MCF 10A (cell line): ENCODE results near the gene FOXP1. TPM values are rescaled to one million over a fixed set of nuclear protein-coding genes. Genes with fewer than 3 reads are reported as not detected.

Experiments
- BruUV-seq: library from RNA; stranded (reverse); fragments of 400-500 nt; replicated peaks from 2 replicates; lab custom pipeline; 2021; lab: Mats Ljungman, UMichigan
- CTCF ChIA-PET: fragments of 300-600 bp; sonication (Branson Sonifier 250); formaldehyde crosslinking; extraction: SDS; loops from one replicate; lab custom pipeline; 2021; ENCODE audit warnings: antibody characterized with exemption, inconsistent platforms; lab: Yijun Ruan, JAX
- POLR2A ChIA-PET: fragments of 300-600, 350-650 bp; sonication (Branson Sonifier 250); formaldehyde crosslinking; extraction: SDS; loops from one replicate; lab custom pipeline; 2020; ENCODE audit warnings: antibody characterized with exemption, inconsistent platforms; lab: Yijun Ruan, JAX
- DNase-seq: peaks from one replicate; pipeline ENCODE4 v3.0.0-alpha.2; 2018; ENCODE audit not compliant: unreplicated experiment
- H3K27ac Mint-ChIP-seq: one replicate; pipeline ENCODE4 v1.8.0; 2022; ENCODE audit warnings: mild to moderate bottlenecking, low read depth, mixed read lengths; ENCODE audit not compliant: unreplicated experiment
- H3K27me3 Mint-ChIP-seq: one replicate; pipeline ENCODE4 v1.8.0; 2022; ENCODE audit warnings: mixed read lengths; ENCODE audit not compliant: insufficient read depth, unreplicated experiment
- H3K36me3 Mint-ChIP-seq: one replicate; pipeline ENCODE4 v1.8.0; 2022; ENCODE audit warnings: mild to moderate bottlenecking, moderate library complexity, mixed read lengths; ENCODE audit not compliant: insufficient read depth, unreplicated experiment
- H3K4me1 Mint-ChIP-seq: one replicate; pipeline ENCODE4 v1.8.0; 2022; ENCODE audit warnings: mixed read lengths; ENCODE audit not compliant: insufficient read depth, unreplicated experiment
- H3K4me3 Mint-ChIP-seq: one replicate; pipeline ENCODE4 v1.8.0; 2022; ENCODE audit warnings: mild to moderate bottlenecking, moderate library complexity, mixed read lengths; ENCODE audit not compliant: unreplicated experiment
- H3K9me3 Mint-ChIP-seq: one replicate; pipeline ENCODE4 v1.8.0; 2022; ENCODE audit warnings: mixed read lengths; ENCODE audit not compliant: unreplicated experiment
- intact Hi-C: fragments of 100-400 bp; cut with micrococcal nuclease; formaldehyde crosslinking; loops from 2 replicates; pipeline ENCODE4 v1.14.1; 2022
- total RNA-seq: library from RNA; stranded (reverse); gene quantifications from 2 replicates; pipeline ENCODE4 v1.2.3, GENCODE V29; 2022
- TF ChIP-seq, protein P1 (sequence below): fragments of 200-600 bp; IDR thresholded peaks from one replicate; pipeline ENCODE4 v1.8.0; 2022; ENCODE audit warnings: antibody characterized with exemption, mild to moderate bottlenecking; ENCODE audit not compliant: unreplicated experiment

The FOXP1 gene
- total RNA-seq, 1 experiment from 2014 or later, result 49.0 TPM

DNA sequence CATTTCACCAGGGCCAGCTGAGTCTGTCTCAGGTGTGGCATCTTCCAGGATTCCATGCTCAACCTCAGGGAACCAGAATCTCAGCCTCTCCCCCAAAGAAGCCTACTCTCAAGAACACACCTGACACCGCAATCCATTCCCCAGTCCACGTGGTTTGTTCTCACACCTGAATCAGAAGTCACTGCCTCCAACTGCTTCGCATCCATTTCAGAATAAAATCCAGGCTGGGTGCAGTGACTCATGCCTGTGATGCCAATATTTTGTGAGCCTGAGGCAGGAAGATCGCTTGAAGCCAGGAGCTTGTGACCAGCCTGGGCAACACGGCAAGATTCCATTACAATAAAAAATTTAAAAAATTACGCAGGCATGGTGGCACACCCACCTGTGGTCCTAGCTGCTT lies 212.2 kb downstream of the FOXP1 start:
- peaks cover 14% of the 10 kb centered on the region for H3K36me3 Mint-ChIP-seq
- no peak overlapping the region for H3K4me3 Mint-ChIP-seq
- DNase-seq, result peak; percentile 71
- H3K27ac Mint-ChIP-seq, result peak overlapping the region; percentile 72
- ChIA-PET CTCF (no interaction called here), POLR2A (interaction anchor here (0.6 to 1.3 kb wide), 5 partner anchors 25 to 1985 kb away, joined by 3 to 4 read pairs (median 4); partner anchors contain the start of gene FOXP1)
- no peaks in the 10 kb centered on the region for H3K27me3 Mint-ChIP-seq
- TF ChIP-seq, protein P1, sequence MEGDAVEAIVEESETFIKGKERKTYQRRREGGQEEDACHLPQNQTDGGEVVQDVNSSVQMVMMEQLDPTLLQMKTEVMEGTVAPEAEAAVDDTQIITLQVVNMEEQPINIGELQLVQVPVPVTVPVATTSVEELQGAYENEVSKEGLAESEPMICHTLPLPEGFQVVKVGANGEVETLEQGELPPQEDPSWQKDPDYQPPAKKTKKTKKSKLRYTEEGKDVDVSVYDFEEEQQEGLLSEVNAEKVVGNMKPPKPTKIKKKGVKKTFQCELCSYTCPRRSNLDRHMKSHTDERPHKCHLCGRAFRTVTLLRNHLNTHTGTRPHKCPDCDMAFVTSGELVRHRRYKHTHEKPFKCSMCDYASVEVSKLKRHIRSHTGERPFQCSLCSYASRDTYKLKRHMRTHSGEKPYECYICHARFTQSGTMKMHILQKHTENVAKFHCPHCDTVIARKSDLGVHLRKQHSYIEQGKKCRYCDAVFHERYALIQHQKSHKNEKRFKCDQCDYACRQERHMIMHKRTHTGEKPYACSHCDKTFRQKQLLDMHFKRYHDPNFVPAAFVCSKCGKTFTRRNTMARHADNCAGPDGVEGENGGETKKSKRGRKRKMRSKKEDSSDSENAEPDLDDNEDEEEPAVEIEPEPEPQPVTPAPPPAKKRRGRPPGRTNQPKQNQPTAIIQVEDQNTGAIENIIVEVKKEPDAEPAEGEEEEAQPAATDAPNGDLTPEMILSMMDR, result no peak
- peaks cover 30% of the 10 kb centered on the region for H3K4me1 Mint-ChIP-seq
- no peaks in the 10 kb centered on the region for H3K9me3 Mint-ChIP-seq
- BruUV-seq, result no TSS peak
- intact Hi-C loops, result no loop called here

DNA sequence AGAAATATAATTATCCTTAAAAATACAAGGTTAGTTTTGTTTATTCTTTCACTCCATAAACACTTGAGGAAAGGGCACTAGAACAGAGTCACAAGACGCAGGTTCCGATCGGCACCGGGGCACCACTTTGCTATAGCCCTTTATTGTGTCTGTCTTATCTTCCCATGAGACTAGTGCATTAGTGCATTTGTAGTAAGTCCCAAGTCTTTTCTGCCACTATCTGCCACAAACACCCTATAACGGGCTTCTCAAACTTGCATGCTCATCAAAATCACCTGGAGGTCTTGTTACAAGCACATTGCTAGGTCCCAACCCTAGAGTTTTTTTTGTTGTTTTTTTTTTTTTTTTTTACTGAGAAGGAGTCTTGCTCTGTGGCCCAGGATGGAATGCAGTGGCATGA lies 213.1 kb downstream of the FOXP1 start:
- ChIA-PET CTCF (no interaction called here), POLR2A (interaction anchor here (1.3 kb wide), 1 partner anchor 26 kb away, joined by 4 read pairs; no protein-coding TSS in a partner anchor)
- intact Hi-C loops, result no loop called here
- Mint-ChIP-seq H3K27me3 (no peaks in the 10 kb centered on the region), H3K27ac (peak overlapping the region; percentile 72), H3K4me3 (no peak overlapping the region), H3K4me1 (peaks cover 30% of the 10 kb centered on the region), H3K36me3 (peaks cover 14% of the 10 kb centered on the region), H3K9me3 (no peaks in the 10 kb centered on the region)
- no peak for DNase-seq
- no TSS peak for BruUV-seq
- TF ChIP-seq, protein P1, result no peak

DNA sequence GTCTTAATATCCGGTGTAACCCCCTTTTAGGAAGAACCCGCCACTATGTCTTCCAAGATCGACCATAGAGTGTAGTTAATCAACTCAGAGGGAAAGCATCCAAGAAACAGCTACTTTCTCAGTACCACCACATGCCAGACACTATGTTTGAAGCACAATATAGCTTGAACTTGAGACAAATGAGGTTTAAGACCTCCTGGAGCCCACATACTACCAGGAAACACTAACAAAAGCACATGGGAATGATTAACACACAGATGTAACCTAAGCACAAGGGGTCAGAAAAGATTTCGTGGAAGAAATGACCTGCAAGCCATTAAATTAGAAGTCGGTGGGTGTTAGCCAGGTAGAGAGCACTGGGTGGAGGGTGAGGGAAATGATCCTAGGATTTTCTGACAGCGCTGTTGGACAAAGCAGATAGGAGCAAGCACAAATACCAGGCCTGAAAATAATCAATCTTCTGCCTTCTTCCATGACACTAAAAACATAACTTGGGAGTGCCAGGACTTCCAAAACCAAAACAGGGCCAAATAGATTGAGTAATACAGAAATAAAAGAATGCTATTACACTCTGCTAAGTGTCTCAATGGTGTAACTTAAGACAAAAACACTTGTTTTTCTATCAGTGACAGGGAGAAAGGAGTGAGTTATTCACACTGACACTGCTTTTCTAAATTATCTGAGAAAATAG lies 213.7 kb downstream of the FOXP1 start:
- intact Hi-C loops, result no loop called here
- Mint-ChIP-seq H3K9me3 (no peaks in the 10 kb centered on the region), H3K36me3 (peaks cover 14% of the 10 kb centered on the region), H3K27ac (peak overlapping the region; percentile 72), H3K27me3 (no peaks in the 10 kb centered on the region), H3K4me3 (no peak overlapping the region), H3K4me1 (peaks cover 30% of the 10 kb centered on the region)
- TF ChIP-seq, protein P1, result no peak
- CTCF ChIA-PET, result no interaction called here
- POLR2A ChIA-PET, result interaction anchor here (0.6 to 0.8 kb wide), 3 partner anchors 64 to 263 kb away, joined by 3 read pairs; no protein-coding TSS in a partner anchor
- peak; percentile 11 for DNase-seq
- no TSS peak for BruUV-seq

DNA sequence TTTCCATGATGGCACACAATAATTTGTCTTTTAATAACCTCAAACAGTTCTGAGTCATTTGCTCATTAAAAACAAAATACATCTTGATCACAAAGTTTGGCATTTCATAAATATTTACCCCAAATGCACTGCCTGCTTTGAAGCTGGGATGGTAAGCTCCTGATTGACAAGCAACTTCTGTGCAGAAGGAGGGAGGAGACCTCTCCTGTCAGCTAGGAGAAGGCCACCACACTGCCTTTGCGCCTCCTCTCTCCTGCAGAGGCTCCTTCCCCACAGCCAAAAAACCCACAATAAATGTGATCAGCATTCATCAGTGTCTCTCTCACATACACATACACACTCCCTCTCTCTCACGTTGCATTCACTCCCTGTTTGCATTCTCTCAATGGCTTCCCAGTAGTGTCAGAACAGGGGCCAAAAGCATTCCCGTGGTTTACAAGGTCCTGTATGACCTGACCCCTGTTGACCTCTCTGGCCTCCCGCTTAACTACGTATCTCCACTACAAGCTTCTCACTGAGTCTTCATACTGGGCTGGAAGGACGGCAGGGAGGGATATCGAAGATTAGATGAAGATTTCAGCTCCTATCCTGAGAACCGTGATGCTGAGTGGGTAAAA lies 216.4 kb downstream of the FOXP1 start:
- intact Hi-C loops, result no loop called here
- Mint-ChIP-seq H3K36me3 (peaks cover 13% of the 10 kb centered on the region), H3K4me1 (peaks cover 30% of the 10 kb centered on the region), H3K4me3 (no peak overlapping the region), H3K9me3 (no peaks in the 10 kb centered on the region), H3K27ac (no peak overlapping the region), H3K27me3 (no peaks in the 10 kb centered on the region)
- TF ChIP-seq, protein P1, result no peak
- CTCF ChIA-PET, result no interaction called here
- DNase-seq, result no peak
- POLR2A ChIA-PET, result no interaction called here
- BruUV-seq, result no TSS peak
